OCI-LY7 (cell line): ENCODE results near the gene LPO. TPM values are rescaled to one million over a fixed set of nuclear protein-coding genes. Genes with fewer than 3 reads are reported as not detected.

Experiments used
- BruUV-seq: library from RNA; stranded (reverse); fragments of 400-500 nt; replicated peaks from 2 replicates; lab custom pipeline; 2021; lab: Mats Ljungman, UMichigan
- CTCF ChIA-PET: fragments of 300-600 bp; sonication (Branson Sonifier 250); formaldehyde crosslinking; loops from one replicate; lab custom pipeline; 2022; ENCODE audit warnings: antibody characterized with exemption; ENCODE audit not compliant: unreplicated experiment; lab: Charles Lee
- POLR2A ChIA-PET: fragments of 300-600 bp; sonication (Branson Sonifier 250); formaldehyde crosslinking; loops from one replicate; lab custom pipeline; 2022; ENCODE audit warnings: antibody characterized with exemption; lab: Charles Lee
- DNase-seq: peaks from one replicate; pipeline ENCODE4 v3.0.0-alpha.2; 2015; ENCODE audit warnings: low spot score
- H2AFZ ChIP-seq: fragments of 200-600 bp; sonication (generic), shearing (Covaris generic); 2 replicates; pipeline ENCODE4 v1.6.1; 2014; ENCODE audit warnings: mild to moderate bottlenecking, antibody characterized with exemption, low read length, moderate library complexity
- H3K27ac ChIP-seq: fragments of 200-600 bp; sonication (generic); 2 replicates; pipeline ENCODE4 v1.5.1; 2014; ENCODE audit warnings: mixed run types, low read depth, mild to moderate bottlenecking, moderate library complexity, low read length, inconsistent platforms; ENCODE audit not compliant: poor library complexity, severe bottlenecking
- H3K36me3 ChIP-seq: fragments of 200-600 bp; sonication (generic); 2 replicates; pipeline ENCODE4 v1.6.1; 2014; ENCODE audit warnings: mild to moderate bottlenecking, antibody characterized with exemption, low read length, moderate library complexity, mixed read lengths; ENCODE audit not compliant: insufficient read depth
- H3K4me1 ChIP-seq: fragments of 200-600 bp; sonication (generic); 2 replicates; pipeline ENCODE4 v1.5.1; 2014; ENCODE audit warnings: mild to moderate bottlenecking, low read length; ENCODE audit not compliant: insufficient read depth, poor library complexity, severe bottlenecking
- H3K4me2 ChIP-seq: fragments of 200-600 bp; sonication (generic); 2 replicates; pipeline ENCODE4 v1.6.1; 2014; ENCODE audit warnings: mild to moderate bottlenecking, low read length
- H3K4me3 ChIP-seq: fragments of 200-600 bp; sonication (generic); 2 replicates; pipeline ENCODE4 v1.5.1; 2014; ENCODE audit warnings: mild to moderate bottlenecking, low read depth, low read length; ENCODE audit not compliant: poor library complexity, severe bottlenecking
- H3K79me2 ChIP-seq: fragments of 200-600 bp; sonication (generic); 2 replicates; pipeline ENCODE4 v1.6.1; 2016; ENCODE audit warnings: low read depth, mild to moderate bottlenecking, low read length, moderate library complexity, mixed read lengths; ENCODE audit not compliant: insufficient read depth
- H3K9me2 ChIP-seq: fragments of 200-600 bp; sonication (generic); 2 replicates; pipeline ENCODE4 v1.6.1; 2016; ENCODE audit warnings: mild to moderate bottlenecking, low read length, mixed read lengths; ENCODE audit not compliant: insufficient read depth
- H3K9me3 ChIP-seq: fragments of 200-600 bp; sonication (generic); 2 replicates; pipeline ENCODE4 v1.6.1; 2014; ENCODE audit warnings: mild to moderate bottlenecking, mixed run types, low read length, mixed read lengths
- H4K20me1 ChIP-seq: fragments of 200-600 bp; sonication (generic); 2 replicates; pipeline ENCODE4 v1.6.1; 2014; ENCODE audit warnings: mild to moderate bottlenecking, antibody characterized with exemption, low read length, moderate library complexity, mixed read lengths; ENCODE audit not compliant: insufficient read depth
- CTCF ChIP-seq: fragments of 200-600 bp; sonication (generic); conservative IDR thresholded peaks from 2 replicates; pipeline ENCODE4 v1.5.1; 2014; ENCODE audit warnings: mild to moderate bottlenecking, antibody characterized with exemption, low read length, moderate library complexity, mixed read lengths
- EZH2phosphoT487 ChIP-seq: fragments of 200-600 bp; sonication (generic); IDR thresholded peaks from 2 replicates; pipeline ENCODE4 v1.6.1; 2018; ENCODE audit warnings: low read depth, borderline replicate concordance, mild to moderate bottlenecking, mixed run types, antibody characterized with exemption, low read length, moderate library complexity, mixed read lengths
- intact Hi-C: fragments of 100-400 bp; cut with micrococcal nuclease; formaldehyde crosslinking; loops from one replicate; pipeline ENCODE4 v1.10.0; 2022; ENCODE audit not compliant: unreplicated experiment
- total RNA-seq, 2 experiments: library from RNA; depleted of rRNA in 1 of 2; stranded (reverse); fragments of >200 nt in 1 of 2; shearing (Covaris generic) in 1 of 2; gene quantifications; 2 replicates each; pipeline ENCODE4 v1.2.3, GENCODE V29; 2014 to 2022

LPO gene
- total RNA-seq, 2 experiments from 2014 or later = not detected

- intact Hi-C loops = no loop called here
- no peaks in the 10 kb centered on the region for H3K9me3 ChIP-seq
- TF ChIP-seq EZH2phosphoT487 = no peak
- no peak for TF ChIP-seq CTCF
- no peaks in the 10 kb centered on the region for H4K20me1 ChIP-seq
- H3K4me2 ChIP-seq = no peak overlapping the region
- POLR2A ChIA-PET = interaction anchor here (0.6 kb wide), 1 partner anchor 16 kb away, joined by 6 read pairs; no protein-coding TSS in a partner anchor
- no TSS peak for BruUV-seq
- no peaks in the 10 kb centered on the region for H3K4me1 ChIP-seq
- no peak overlapping the region for H3K27ac ChIP-seq
- no peaks in the 10 kb centered on the region for H3K36me3 ChIP-seq
- H3K4me3 ChIP-seq = no peak overlapping the region
- H3K9me2 ChIP-seq = no peaks in the 10 kb centered on the region
- DNase-seq = no peak
- no peak overlapping the region for H2AFZ ChIP-seq
- H3K79me2 ChIP-seq = no peaks in the 10 kb centered on the region
- CTCF ChIA-PET = no interaction called here
These were observed 45.6 kb downstream of the LPO start for GRCh38 chr17:58283674-58284612.

GRCh38 chr17:58284613-58285421 is 46.4 kb downstream of the LPO start:
- Histone ChIP-seq H3K4me2 (no peak overlapping the region), H3K79me2 (no peaks in the 10 kb centered on the region), H3K36me3 (no peaks in the 10 kb centered on the region), H4K20me1 (no peaks in the 10 kb centered on the region), H3K9me2 (no peaks in the 10 kb centered on the region), H3K9me3 (no peaks in the 10 kb centered on the region), H2AFZ (no peak overlapping the region), H3K4me1 (no peaks in the 10 kb centered on the region), H3K4me3 (no peak overlapping the region), H3K27ac (no peak overlapping the region)
- CTCF ChIA-PET = no interaction called here
- intact Hi-C loops = no loop called here
- TF ChIP-seq CTCF (no peak), EZH2phosphoT487 (no peak)
- no peak for DNase-seq
- POLR2A ChIA-PET = interaction anchor here (0.5 to 0.7 kb wide), 4 partner anchors 15 to 1251 kb away, joined by 3 to 6 read pairs (median 5); no protein-coding TSS in a partner anchor
- BruUV-seq = no TSS peak
